ENCODE data around the gene MRPS18C. TPM values are rescaled to one million over a fixed set of nuclear protein-coding genes. Genes with fewer than 3 reads are reported as not detected.
A peak's percentile ranks its signal among the peaks of the same experiment; 100 is the strongest.
"Not testable (repeated sequence)": the region's sequence is repeated elsewhere in the genome, so short reads cannot be mapped to it uniquely, and the experiment has no call there.

Gene MRPS18C
- total and polyA plus RNA-seq, 10 donors: 18.9 to 40.7 (median 33.4) TPM

DNA sequence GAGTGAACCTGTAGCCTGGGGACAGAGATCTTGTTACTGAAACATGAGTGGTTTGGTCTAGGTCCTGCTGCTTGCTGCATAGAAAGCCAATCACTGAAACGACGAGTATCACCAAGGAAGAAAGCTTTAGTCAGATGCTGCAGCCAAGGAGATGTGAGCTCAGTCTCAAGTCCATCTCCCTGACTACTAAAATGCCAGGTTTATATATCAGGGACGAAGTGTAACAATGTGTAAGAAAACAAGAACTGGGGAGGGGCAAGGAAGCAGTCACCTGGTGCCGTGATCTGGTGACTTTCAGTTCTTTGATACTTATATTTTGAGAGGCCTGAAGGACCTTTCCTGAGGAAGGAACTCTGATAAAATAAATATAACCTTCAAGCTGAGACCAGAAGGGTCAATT is 48.6 kb downstream of the MRPS18C start:
- Histone ChIP-seq H3K4me3 (no peak overlapping the region), H3K27me3 (replicated peaks in 1 of 7) (no peaks in the 10 kb centered on the region), H3K36me3 (no peaks in the 10 kb centered on the region), H3K9me3 (no peaks in the 10 kb centered on the region), H3K4me1 (peaks cover 0 to 10% (median 0%) of the 10 kb centered on the region in 6 donors), H3K27ac (peak overlapping the region in 1 of 8 donors; percentile 41)
- DNase-seq: no peak
- TF ChIP-seq, protein P1, sequence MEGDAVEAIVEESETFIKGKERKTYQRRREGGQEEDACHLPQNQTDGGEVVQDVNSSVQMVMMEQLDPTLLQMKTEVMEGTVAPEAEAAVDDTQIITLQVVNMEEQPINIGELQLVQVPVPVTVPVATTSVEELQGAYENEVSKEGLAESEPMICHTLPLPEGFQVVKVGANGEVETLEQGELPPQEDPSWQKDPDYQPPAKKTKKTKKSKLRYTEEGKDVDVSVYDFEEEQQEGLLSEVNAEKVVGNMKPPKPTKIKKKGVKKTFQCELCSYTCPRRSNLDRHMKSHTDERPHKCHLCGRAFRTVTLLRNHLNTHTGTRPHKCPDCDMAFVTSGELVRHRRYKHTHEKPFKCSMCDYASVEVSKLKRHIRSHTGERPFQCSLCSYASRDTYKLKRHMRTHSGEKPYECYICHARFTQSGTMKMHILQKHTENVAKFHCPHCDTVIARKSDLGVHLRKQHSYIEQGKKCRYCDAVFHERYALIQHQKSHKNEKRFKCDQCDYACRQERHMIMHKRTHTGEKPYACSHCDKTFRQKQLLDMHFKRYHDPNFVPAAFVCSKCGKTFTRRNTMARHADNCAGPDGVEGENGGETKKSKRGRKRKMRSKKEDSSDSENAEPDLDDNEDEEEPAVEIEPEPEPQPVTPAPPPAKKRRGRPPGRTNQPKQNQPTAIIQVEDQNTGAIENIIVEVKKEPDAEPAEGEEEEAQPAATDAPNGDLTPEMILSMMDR (IDR thresholded peaks at IDR 0.05 in 8 of 11, conservative IDR thresholded peaks at IDR 0.05 in 3 of 11): no peak
- TF ChIP-seq POLR2A (IDR thresholded peaks at IDR 0.05) (no peak), POLR2AphosphoS5 (IDR thresholded peaks at IDR 0.05) (no peak)
- intact Hi-C loops (cut with DNase I; ENCODE audit: low total_unique reads): no loop called here
- 48 to 83% (median 62%) methylated on average over 4 of the region's 4 CpGs for WGBS, 5 donors

DNA sequence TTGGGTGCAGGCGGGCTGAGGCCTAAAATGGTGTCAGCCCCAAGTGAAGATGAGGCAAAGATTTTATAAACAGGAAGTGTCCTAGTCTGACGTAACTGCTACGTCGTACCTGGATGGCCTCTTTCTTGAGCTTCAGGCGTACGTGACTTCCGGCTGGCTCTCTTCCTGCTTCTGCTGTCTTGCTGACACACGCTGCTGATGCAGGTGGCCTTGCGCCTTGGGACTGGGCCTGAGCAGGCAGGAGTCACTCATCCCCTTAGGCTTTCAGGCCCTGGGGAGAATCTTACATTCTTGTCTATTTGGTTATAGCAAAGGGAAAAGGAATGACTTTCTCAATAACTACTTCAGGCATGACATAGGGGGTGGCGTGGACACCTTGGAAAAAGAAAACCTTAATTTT is 49.1 kb downstream of the MRPS18C start:
- Histone ChIP-seq H3K27ac (no peak overlapping the region), H3K4me1 (peaks cover 0 to 10% (median 0%) of the 10 kb centered on the region in 6 donors), H3K4me3 (no peak overlapping the region), H3K27me3 (replicated peaks in 1 of 7) (no peaks in the 10 kb centered on the region), H3K9me3 (no peaks in the 10 kb centered on the region), H3K36me3 (no peaks in the 10 kb centered on the region)
- no peak for TF ChIP-seq POLR2AphosphoS5 (IDR thresholded peaks at IDR 0.05)
- no peak for TF ChIP-seq POLR2A (IDR thresholded peaks at IDR 0.05)
- TF ChIP-seq, protein P1 (IDR thresholded peaks at IDR 0.05 in 8 of 11, conservative IDR thresholded peaks at IDR 0.05 in 3 of 11): no peak
- intact Hi-C loops (cut with DNase I; ENCODE audit: low total_unique reads): no loop called here
- 58 to 85% (median 68%) methylated on average over 10 of the region's 10 CpGs for WGBS, 5 donors
- DNase-seq: no peak

DNA sequence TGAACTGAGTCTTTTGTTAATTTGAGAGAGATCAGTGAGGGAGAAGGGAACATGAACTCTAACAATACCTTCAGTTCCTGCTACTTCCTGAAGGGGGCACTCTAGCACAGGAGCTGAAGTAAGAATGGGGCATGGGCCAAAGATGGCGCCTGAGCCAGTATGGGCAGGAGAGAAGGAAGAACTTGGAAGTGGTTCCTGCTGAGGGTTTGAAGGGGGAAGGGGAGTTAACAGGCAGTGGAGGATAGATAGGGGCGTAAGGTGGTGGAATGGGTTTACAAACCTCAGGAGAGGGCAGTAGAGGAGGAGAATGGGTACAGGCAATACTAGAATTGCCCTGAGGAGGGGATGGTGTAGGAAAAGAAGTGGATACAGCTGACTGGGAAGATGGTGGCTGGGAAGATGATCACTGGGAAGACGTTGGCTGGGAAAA is 53.3 kb downstream of the MRPS18C start:
- H3K9me3 ChIP-seq; intact Hi-C loops (cut with DNase I; ENCODE audit: low total_unique reads); H3K27ac ChIP-seq; H3K4me3 ChIP-seq; H3K4me1 ChIP-seq; H3K36me3 ChIP-seq; H3K27me3 ChIP-seq (replicated peaks in 1 of 7): not testable (repeated sequence)
- 56 to 79% (median 63%) methylated on average over 3 of the region's 3 CpGs for WGBS, 5 donors
- TF ChIP-seq, protein P1 (IDR thresholded peaks at IDR 0.05 in 8 of 11, conservative IDR thresholded peaks at IDR 0.05 in 3 of 11): peak; percentile 34 to 86 (median 80)
- peak; percentile 81 for DNase-seq

DNA sequence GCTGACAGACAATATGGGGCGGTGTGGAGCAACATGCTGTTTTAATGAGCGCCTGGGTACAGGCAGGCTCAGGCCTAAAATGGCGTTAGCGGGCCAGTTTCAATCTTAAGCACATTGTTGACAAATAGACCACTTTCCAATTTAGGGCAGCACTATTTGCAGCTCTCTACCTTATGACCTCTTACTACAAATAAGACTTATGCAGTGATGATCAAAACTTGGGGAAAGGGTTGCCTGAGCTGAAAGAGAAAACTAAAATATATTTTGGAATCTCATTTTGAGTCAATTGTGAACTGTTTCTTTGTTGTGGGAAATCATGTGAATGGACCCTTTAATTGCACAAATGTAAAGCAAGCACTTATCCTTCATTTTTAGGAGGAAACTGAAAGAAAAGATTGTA is 54.6 kb downstream of the MRPS18C start:
- WGBS, 5 donors: 72 to 94% (median 86%) methylated on average over 4 of the region's 4 CpGs
- intact Hi-C loops (cut with DNase I; ENCODE audit: low total_unique reads): loop anchor here (5.0 kb wide), 1 partner anchor 127 kb away; no protein-coding TSS in a partner anchor
- no peaks in the 10 kb centered on the region for H3K4me1 ChIP-seq
- no peak for DNase-seq
- no peaks in the 10 kb centered on the region for H3K9me3 ChIP-seq
- H3K36me3 ChIP-seq: no peaks in the 10 kb centered on the region
- no peak overlapping the region for H3K4me3 ChIP-seq
- no peaks in the 10 kb centered on the region for H3K27me3 ChIP-seq (replicated peaks in 1 of 7)
- TF ChIP-seq, protein P1 (IDR thresholded peaks at IDR 0.05 in 8 of 11, conservative IDR thresholded peaks at IDR 0.05 in 3 of 11): no peak
- TF ChIP-seq POLR2AphosphoS5 (IDR thresholded peaks at IDR 0.05) (no peak), POLR2A (IDR thresholded peaks at IDR 0.05) (no peak)
- no peak overlapping the region for H3K27ac ChIP-seq

Other genes starting within 250 kb of the MRPS18C start
- gene COQ2, start 171.3 kb upstream of the MRPS18C start, total RNA-seq: 10 to 100 TPM; 16.2 to 26.9 (median 24.1) TPM
- 1 to 10 TPM; 5.4 to 9.1 (median 8.2) TPM for gene COQ2, start 171.3 kb upstream of the MRPS18C start, polyA plus RNA-seq
- gene HPSE, start 121.2 kb upstream of the MRPS18C start, total RNA-seq: 10 to 100 TPM; 11.4 to 24.6 (median 13.6) TPM
- gene HPSE, start 121.2 kb upstream of the MRPS18C start, polyA plus RNA-seq: 1 to 10 TPM; 1.3 to 2.1 (median 1.6) TPM
- gene HELQ, start 235 bp upstream of the MRPS18C start, total RNA-seq: 10 to 100 TPM; 22.8 to 40.7 (median 29.7) TPM
- 10 to 100 TPM in 1 of 3 donors, 1 to 10 TPM in 2; 7.3 to 13.2 (median 9.1) TPM for gene HELQ, start 235 bp upstream of the MRPS18C start, polyA plus RNA-seq
- gene ABRAXAS1, start 29.0 kb downstream of the MRPS18C start, total RNA-seq: 10 to 100 TPM in 6 of 7 donors, 1 to 10 TPM in 1; 9.9 to 18.2 (median 13.1) TPM
- 1 to 10 TPM; 5.7 to 8.6 (median 7.1) TPM for gene ABRAXAS1, start 29.0 kb downstream of the MRPS18C start, polyA plus RNA-seq
- gene GPAT3, start 80.0 kb downstream of the MRPS18C start, total RNA-seq: 10 to 100 TPM in 3 of 7 donors, 1 to 10 TPM in 4; 7.5 to 29.1 (median 9.8) TPM
- 1 to 10 TPM in 2 of 3 donors, under 1 TPM in 1; 0.70 to 1.4 (median 1.1) TPM for gene GPAT3, start 80.0 kb downstream of the MRPS18C start, polyA plus RNA-seq